ENCODE data around the gene LEFTY1. TPM values are rescaled to one million over a fixed set of nuclear protein-coding genes. Genes with fewer than 3 reads are reported as not detected.

LEFTY1 gene
- total and polyA plus RNA-seq, 2 of the 4 experiments (the other 2 are of a cell fraction), result not detected

DNA sequence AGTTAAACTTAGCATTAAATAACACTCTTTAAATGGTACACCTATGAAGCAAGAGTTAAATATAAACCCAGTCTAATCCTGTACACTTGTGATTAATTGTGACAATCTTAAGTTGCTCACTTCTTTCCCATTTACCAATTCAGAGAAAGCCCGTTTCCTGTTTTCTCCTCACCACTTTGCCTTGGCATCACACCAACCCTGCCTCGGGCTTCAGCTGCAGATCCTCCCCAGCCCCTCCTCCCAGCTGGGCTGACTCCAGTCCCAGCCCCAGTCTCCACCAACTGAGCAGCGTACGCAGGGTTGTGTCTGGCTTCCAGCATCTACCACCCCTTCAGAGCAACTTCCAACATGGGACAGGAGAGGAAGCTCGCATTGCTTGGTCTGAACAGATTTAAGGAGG, 31.0 kb upstream of the LEFTY1 start:
- H3K4me2 ChIP-seq (ENCODE audit: low read depth, low read length), result no peak overlapping the region
- H3K9me3 ChIP-seq (ENCODE audit: control insufficient read depth, insufficient read depth, low read length), result no peaks in the 10 kb centered on the region
- no peak overlapping the region for H2AK9ac ChIP-seq (replicated peaks; ENCODE audit: low read depth, low read length, poor library complexity)
- DNase-seq (peak; percentile 77), ATAC-seq (ENCODE audit: low read depth) (peak; percentile 18)
- no peak overlapping the region for H3K23ac ChIP-seq (ENCODE audit: low read depth, low read length)
- no peak overlapping the region for H3K4me3 ChIP-seq (ENCODE audit: insufficient read depth, low read depth, low read length)
- H3K56ac ChIP-seq (ENCODE audit: extremely low read depth, insufficient read depth, low read length), result no peak overlapping the region
- ChIA-PET CTCF (interaction anchor here (0.5 to 0.7 kb wide), 2 partner anchors 11 to 56 kb away, joined by 3 read pairs; no protein-coding TSS in a partner anchor), POLR2A (ENCODE audit: unreplicated experiment) (no interaction called here)
- H4K20me1 ChIP-seq (ENCODE audit: insufficient read depth, low read length), result peaks cover 6% of the 10 kb centered on the region
- H2AK5ac ChIP-seq (ENCODE audit: low read depth, low read length), result no peak overlapping the region
- no peak overlapping the region for H2AFZ ChIP-seq (replicated peaks; ENCODE audit: low read length, poor library complexity)
- TF ChIP-seq MXI1 (IDR thresholded peaks at IDR 0.05; ENCODE audit: borderline replicate concordance, low read depth, low read length) (no peak), FOS (IDR thresholded peaks at IDR 0.05; ENCODE audit: low read depth, low read length) (no peak), CEBPB (IDR thresholded peaks at IDR 0.05; ENCODE audit: low read depth, low read length) (peak; percentile 27; the same call in 1 of the 2 replicates), SMC3 (IDR thresholded peaks at IDR 0.05; ENCODE audit: low read depth, low read length) (no peak)
- dilution Hi-C loops (cut with HindIII; ENCODE audit: low sequenced_read_pairs, unreplicated experiment), result no loop called here
- no peak overlapping the region for H2BK120ac ChIP-seq (ENCODE audit: low read depth, low read length)
- no peak overlapping the region for H4K91ac ChIP-seq (ENCODE audit: insufficient read depth, low read depth, low read length)
- H3K27ac ChIP-seq (ENCODE audit: insufficient read depth, low read length), result no peak overlapping the region
- no peak overlapping the region for H3K9ac ChIP-seq (ENCODE audit: low read depth, low read length)
- H2BK5ac ChIP-seq (ENCODE audit: low read depth, low read length, poor library complexity, severe bottlenecking), result no peak overlapping the region
- WGBS, 2 experiments (ENCODE audit: extremely low coverage in 2 of 2, insufficient read length in 1 of 2), result no CpG with 5 or more reads among the region's 5 CpGs
- H3K18ac ChIP-seq (ENCODE audit: low read depth, low read length), result no peak overlapping the region
- in situ Hi-C loops (cut with MboI; ENCODE audit: low sequenced_read_pairs), result no loop called here
- no peak overlapping the region for H4K5ac ChIP-seq (ENCODE audit: low read depth, low read length)
- peaks cover 21% of the 10 kb centered on the region for H3K9me1 ChIP-seq (ENCODE audit: insufficient read depth, low read length)
- H2BK20ac ChIP-seq (ENCODE audit: low read depth, low read length), result no peak overlapping the region
- H3K27me3 ChIP-seq (ENCODE audit: control insufficient read depth, insufficient read depth, low read length), result no peaks in the 10 kb centered on the region
- H3K4me1 ChIP-seq (ENCODE audit: control insufficient read depth, insufficient read depth, low read length), result peaks cover 5% of the 10 kb centered on the region; the same call in 1 of the 2 replicates
- no peak overlapping the region for H3K14ac ChIP-seq (replicated peaks; ENCODE audit: low read depth, low read length)
- intact Hi-C loops (cut with micrococcal nuclease), result loop anchor here (5.0 kb wide), 2 partner anchors 57 to 263 kb away; no protein-coding TSS in a partner anchor
- no peak overlapping the region for H4K8ac ChIP-seq (ENCODE audit: low read depth in 2 of 2, low read length in 2 of 2)
- H3K79me1 ChIP-seq (ENCODE audit: low read depth in 1 of 2, low read length in 2 of 2), result peaks cover 17 to 49% of the 10 kb centered on the region in 2 experiments
- BruUV-seq (replicated peaks), result no TSS peak
- H3K36me3 ChIP-seq (ENCODE audit: control insufficient read depth, insufficient read depth, low read length), result peaks cover 32% of the 10 kb centered on the region
- H2BK15ac ChIP-seq (ENCODE audit: low read depth, low read length), result no peak overlapping the region
- H3K4ac ChIP-seq (ENCODE audit: low read depth, low read length), result no peak overlapping the region
